Upper lobe of left lung (tissue), 6 donors: ENCODE data around the gene POLA1. TPM values are rescaled to one million over a fixed set of nuclear protein-coding genes. Genes with fewer than 3 reads are reported as not detected.

Experiments used
- ATAC-seq, 2 donors: fragments of 200-7000 bp; cut with Tn5 transposase; one replicate each; pipeline ENCODE4 v1.9.1; 2022; ENCODE audit warnings: mild to moderate bottlenecking in 2 of 2, moderate library complexity in 2 of 2; ENCODE audit not compliant: low FRiP score in 2 of 2
- DNase-seq, 2 donors: peaks; one replicate each; pipeline ENCODE4 v3.0.0-alpha.2; 2019 to 2020
- H3K27ac ChIP-seq, 4 donors: fragments of 200-600 bp; sonication (generic); one replicate each; pipeline ENCODE4 v1.5.1; 2016 to 2019
- H3K27me3 ChIP-seq, 4 donors: fragments of 200-600 bp; sonication (generic); one replicate each; pipeline ENCODE4 v1.5.1; 2017 to 2019
- H3K36me3 ChIP-seq, 4 donors: fragments of 200-600 bp; sonication (generic); one replicate each; pipeline ENCODE4 v1.5.1; 2016 to 2019
- H3K4me1 ChIP-seq, 4 donors: fragments of 200-600 bp; sonication (generic); one replicate each; pipeline ENCODE4 v1.5.1; 2018 to 2019
- H3K4me3 ChIP-seq, 4 donors: fragments of 200-600 bp; sonication (generic); one replicate each; pipeline ENCODE4 v1.5.1; 2017 to 2019; ENCODE audit warnings: mild to moderate bottlenecking in 2 of 4, moderate library complexity in 1 of 4
- H3K9me3 ChIP-seq, 4 donors: fragments of 200-600 bp; sonication (generic); one replicate each; pipeline ENCODE4 v1.5.1; 2018 to 2019
- CTCF ChIP-seq, 6 experiments: fragments of 450-650 bp in 4 of 6; fragments of 200-600 bp in 2 of 6; sonication (generic) in 2 of 6; IDR thresholded peaks; one replicate each; pipeline ENCODE4 v1.5.1; 2016 to 2019; ENCODE audit warnings: antibody characterized with exemption in 6 of 6
- EP300 ChIP-seq, 4 donors: sonication (generic); formaldehyde crosslinking; IDR thresholded peaks; one replicate each; pipeline ENCODE4 v1.5.1; 2017; ENCODE audit warnings: antibody characterized with exemption in 4 of 4, control low read depth in 2 of 4
- POLR2A ChIP-seq, 4 donors: fragments of 450-650 bp; IDR thresholded peaks; one replicate each; pipeline ENCODE4 v1.5.1; 2016 to 2017; ENCODE audit warnings: antibody characterized with exemption in 4 of 4, mild to moderate bottlenecking in 2 of 4
- POLR2AphosphoS5 ChIP-seq, 2 donors: sonication (generic); formaldehyde crosslinking; IDR thresholded peaks; one replicate each; pipeline ENCODE4 v1.5.1; 2017; ENCODE audit warnings: antibody characterized with exemption in 2 of 2
- WGBS, 2 donors: methylation state at CpG; one replicate each; pipeline ENCODE4 v1.1.5; 2017 to 2018; 5-methylcytosine and 5-hydroxymethylcytosine counted together
- total RNA-seq, 6 donors: library from RNA; depleted of rRNA in 4 of 6; stranded (reverse); fragments of >200 nt in 4 of 6; gene quantifications; one replicate each; pipeline versions ENCODE4 v1.1.0 to v1.2.1, GENCODE V29; 2016 to 2021
- donor health status: DM: no; HTN: no; CAD: no; lungs with moderate emphysema.
- donor health status: DM: no; HTN: yes; CAD: no; lungs with severe emphysema.

Gene POLA1
- total RNA-seq, 6 donors from 2014 or later: 6.3 to 15.7 (median 8.9) TPM

GRCh38 chrX:24961809-24962208 is 268.1 kb downstream of the POLA1 start:
- Histone ChIP-seq H3K27me3 (no peaks in the 10 kb centered on the region), H3K27ac (no peak overlapping the region), H3K4me1 (no peaks in the 10 kb centered on the region), H3K36me3 (no peaks in the 10 kb centered on the region), H3K4me3 (no peak overlapping the region), H3K9me3 (no peaks in the 10 kb centered on the region)
- no peak for ATAC-seq
- DNase-seq: no peak
- WGBS, 2 donors: 72 to 75% methylated on average over 1 of the region's 1 CpG
- no peak for TF ChIP-seq POLR2AphosphoS5 (IDR thresholded peaks at IDR 0.05)
- no peak for TF ChIP-seq POLR2A (IDR thresholded peaks at IDR 0.05)
- no peak for TF ChIP-seq CTCF (IDR thresholded peaks at IDR 0.05)

- Histone ChIP-seq H3K4me3 (no peak overlapping the region), H3K4me1 (no peaks in the 10 kb centered on the region), H3K27ac (no peak overlapping the region), H3K27me3 (no peaks in the 10 kb centered on the region), H3K9me3 (no peaks in the 10 kb centered on the region), H3K36me3 (no peaks in the 10 kb centered on the region)
- ATAC-seq (no peak), DNase-seq (no peak)
- no peak for TF ChIP-seq POLR2AphosphoS5 (IDR thresholded peaks at IDR 0.05)
- TF ChIP-seq EP300 (IDR thresholded peaks at IDR 0.05): no peak
- 83 to 97% methylated on average over 2 of the region's 2 CpGs for WGBS, 2 donors
Measured at GRCh38 chrX:24963823-24964222, 270.1 kb downstream of the POLA1 start.

GRCh38 chrX:24965372-24965771 is 271.7 kb downstream of the POLA1 start:
- no peak for DNase-seq
- Histone ChIP-seq H3K4me3 (no peak overlapping the region), H3K36me3 (no peaks in the 10 kb centered on the region), H3K4me1 (no peaks in the 10 kb centered on the region), H3K27me3 (no peaks in the 10 kb centered on the region), H3K9me3 (no peaks in the 10 kb centered on the region), H3K27ac (no peak overlapping the region)
- ATAC-seq: no peak
- TF ChIP-seq EP300 (IDR thresholded peaks at IDR 0.05): no peak
- no peak for TF ChIP-seq CTCF (IDR thresholded peaks at IDR 0.05)
- TF ChIP-seq POLR2AphosphoS5 (IDR thresholded peaks at IDR 0.05): no peak
- no peak for TF ChIP-seq POLR2A (IDR thresholded peaks at IDR 0.05)
- WGBS, 2 donors: 58 to 89% methylated on average over 1 of the region's 1 CpG

DNA sequence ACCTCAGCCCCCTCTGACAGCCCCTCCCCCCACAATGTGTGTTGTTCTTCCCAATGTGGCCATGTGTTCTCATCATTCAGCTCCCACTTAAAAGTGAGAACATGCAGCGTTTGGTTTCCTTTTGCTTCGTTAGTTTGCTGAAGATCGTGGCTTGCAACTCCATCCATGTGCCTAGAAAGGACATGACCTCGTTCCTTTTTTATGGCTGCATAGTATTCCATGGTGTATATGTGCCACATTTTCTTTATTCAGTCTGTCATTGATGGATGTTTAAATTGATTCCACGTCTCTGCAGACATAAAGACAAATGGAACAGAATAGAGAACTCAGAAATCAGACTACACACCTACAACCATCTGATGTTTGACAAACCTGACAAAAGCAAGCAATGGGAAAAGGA is 276.1 kb downstream of the POLA1 start:
- no peak overlapping the region for H3K4me3 ChIP-seq
- no peaks in the 10 kb centered on the region for H3K27me3 ChIP-seq

DNA sequence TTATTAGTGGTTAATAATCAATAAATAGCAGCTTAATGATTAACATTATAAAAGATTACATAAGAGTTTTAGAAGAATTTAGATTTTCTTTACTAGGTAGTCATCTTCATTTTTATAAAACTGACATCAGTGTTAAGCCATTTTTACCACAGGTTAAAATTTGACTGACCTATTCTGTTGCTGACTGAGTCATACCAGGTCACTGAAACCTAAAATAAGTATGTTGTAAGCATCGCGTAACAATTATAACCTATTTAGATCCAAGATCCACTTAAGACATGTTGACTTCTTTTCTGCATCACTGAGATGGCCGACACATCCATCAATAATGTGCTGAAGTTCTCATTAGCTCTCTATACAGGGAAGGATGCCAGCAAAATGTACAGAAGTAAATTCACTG is 285.4 kb downstream of the POLA1 start:
- no peak overlapping the region for H3K4me3 ChIP-seq
- TF ChIP-seq CTCF (IDR thresholded peaks at IDR 0.05) (no peak), POLR2AphosphoS5 (IDR thresholded peaks at IDR 0.05) (no peak), EP300 (IDR thresholded peaks at IDR 0.05) (no peak), POLR2A (IDR thresholded peaks at IDR 0.05) (no peak)

More for the DNA sequence above, 276.1 kb downstream of the POLA1 start:
- no peak for DNase-seq
- Histone ChIP-seq H3K9me3 (no peaks in the 10 kb centered on the region), H3K36me3 (no peaks in the 10 kb centered on the region), H3K4me1 (no peaks in the 10 kb centered on the region), H3K27ac (no peak overlapping the region)
- TF ChIP-seq EP300 (IDR thresholded peaks at IDR 0.05): no peak
- no peak for TF ChIP-seq POLR2AphosphoS5 (IDR thresholded peaks at IDR 0.05)
- TF ChIP-seq POLR2A (IDR thresholded peaks at IDR 0.05): no peak
- ATAC-seq: no peak
- 79 to 94% methylated on average over 5 of the region's 5 CpGs for WGBS, 2 donors

GRCh38 chrX:24981030-24981429 is 287.3 kb downstream of the POLA1 start:
- Histone ChIP-seq H3K9me3 (no peaks in the 10 kb centered on the region), H3K27me3 (no peaks in the 10 kb centered on the region), H3K27ac (no peak overlapping the region), H3K36me3 (no peaks in the 10 kb centered on the region), H3K4me3 (no peak overlapping the region), H3K4me1 (no peaks in the 10 kb centered on the region)
- TF ChIP-seq EP300 (IDR thresholded peaks at IDR 0.05): no peak
- 74 to 95% methylated on average over 3 of the region's 3 CpGs for WGBS, 2 donors
- no peak for DNase-seq
- no peak for ATAC-seq

More for the DNA sequence above, 285.4 kb downstream of the POLA1 start:
- H3K27ac ChIP-seq: no peak overlapping the region
- H3K9me3 ChIP-seq: no peaks in the 10 kb centered on the region
- DNase-seq (no peak), ATAC-seq (no peak)
- no peaks in the 10 kb centered on the region for H3K36me3 ChIP-seq
- H3K4me1 ChIP-seq: no peaks in the 10 kb centered on the region
- WGBS, 2 donors: 85 to 97% methylated on average over 3 of the region's 3 CpGs
- H3K27me3 ChIP-seq: no peaks in the 10 kb centered on the region
